HG02973 (cell line): ENCODE data around the gene ULK4.
"Not testable (repeated sequence)": the region's sequence is repeated elsewhere in the genome, so short reads cannot be mapped to it uniquely, and the experiment has no call there.

Experiments
- ATAC-seq: cut with Tn5 transposase; IDR thresholded peaks from one replicate; pipeline ENCODE4 v1.9.1; 2021; ENCODE audit warnings: moderate library complexity; ENCODE audit not compliant: unreplicated experiment

ULK4 gene

GRCh38 chr3:41960826-41961750, 815 bp downstream of the ULK4 start:
- peak; percentile 22 for ATAC-seq

GRCh38 chr3:41956574-41956973, 5.3 kb downstream of the ULK4 start:
- ATAC-seq, result no peak

GRCh38 chr3:41955192-41955591, 6.7 kb downstream of the ULK4 start:
- ATAC-seq, result no peak

- no peak for ATAC-seq
Observed at GRCh38 chr3:41943311-41943843, 18.5 kb downstream of the ULK4 start.

- ATAC-seq, result no peak
Observed at GRCh38 chr3:41940393-41940792, 21.5 kb downstream of the ULK4 start.

- ATAC-seq, result no peak
Observed at GRCh38 chr3:41936384-41936783, 25.5 kb downstream of the ULK4 start.

- no peak for ATAC-seq
Observed at GRCh38 chr3:41933154-41933676, 28.7 kb downstream of the ULK4 start.

- ATAC-seq, result no peak
Observed at GRCh38 chr3:41932464-41932863, 29.4 kb downstream of the ULK4 start.

- no peak for ATAC-seq
Observed at GRCh38 chr3:41920406-41920965, 41.4 kb downstream of the ULK4 start.

- no peak for ATAC-seq
Observed at GRCh38 chr3:41915353-41915752, 46.5 kb downstream of the ULK4 start.

GRCh38 chr3:41912280-41912679, 49.6 kb downstream of the ULK4 start:
- no peak for ATAC-seq

GRCh38 chr3:41907330-41908073, 54.4 kb downstream of the ULK4 start:
- no peak for ATAC-seq

- no peak for ATAC-seq
Observed at GRCh38 chr3:41900265-41900664, 61.6 kb downstream of the ULK4 start.

- ATAC-seq, result no peak
Observed at GRCh38 chr3:41898631-41899030, 63.3 kb downstream of the ULK4 start.

- ATAC-seq, result no peak
Observed at GRCh38 chr3:41893977-41894376, 67.9 kb downstream of the ULK4 start.

GRCh38 chr3:41888368-41889076, 73.4 kb downstream of the ULK4 start:
- ATAC-seq, result no peak

- ATAC-seq, result no peak
Observed at GRCh38 chr3:41882956-41883355, 78.9 kb downstream of the ULK4 start.

- no peak for ATAC-seq
Observed at GRCh38 chr3:41881233-41881821, 80.6 kb downstream of the ULK4 start.

GRCh38 chr3:41880387-41880786, 81.5 kb downstream of the ULK4 start:
- ATAC-seq, result no peak

GRCh38 chr3:41877741-41878140, 84.2 kb downstream of the ULK4 start:
- ATAC-seq, result not testable (repeated sequence)
